Right lobe of liver (tissue), 6 donors: Measurements from ENCODE around the gene MDH2. TPM values are rescaled to one million over a fixed set of nuclear protein-coding genes. Genes with fewer than 3 reads are reported as not detected.

ENCODE experiments used
- ATAC-seq, 4 donors: fragments of 200-7000 bp; cut with Tn5 transposase; one replicate each; pipeline ENCODE4 v1.9.1; 2020; ENCODE audit warnings: mild to moderate bottlenecking in 4 of 4, moderate library complexity in 4 of 4
- DNase-seq, 3 donors: peaks; one replicate each; pipeline ENCODE4 v3.0.0-alpha.2; 2020
- H3K27ac ChIP-seq, 3 donors: fragments of 200-600 bp; one replicate each; pipeline ENCODE4 v1.8.0; 2022
- H3K27me3 ChIP-seq, 2 donors: fragments of 200-600 bp; one replicate each; pipeline ENCODE4 v1.8.0; 2022
- H3K36me3 ChIP-seq, 4 donors: fragments of 200-600 bp; sonication (generic) in 1 of 4; one replicate each; pipeline versions ENCODE4 v1.5.1 to v1.8.0; 2017 to 2022; ENCODE audit warnings: control low read depth in 1 of 4
- H3K4me1 ChIP-seq, 4 donors: fragments of 200-600 bp; sonication (generic) in 1 of 4; one replicate each; pipeline versions ENCODE4 v1.5.1 to v1.8.0; 2017 to 2022; ENCODE audit warnings: control low read depth in 1 of 4
- H3K4me3 ChIP-seq, 3 donors: fragments of 200-600 bp; one replicate each; pipeline ENCODE4 v1.8.0; 2022
- H3K9me3 ChIP-seq, 4 donors: fragments of 200-600 bp; sonication (generic) in 1 of 4; one replicate each; pipeline versions ENCODE4 v1.5.1 to v1.8.0; 2017 to 2022; ENCODE audit warnings: control low read depth in 1 of 4
- CTCF ChIP-seq, 4 donors: fragments of 200-600 bp in 3 of 4; fragments of 450-650 bp in 1 of 4; IDR thresholded peaks; one replicate each; pipeline versions ENCODE4 v1.5.1 to v1.8.0; 2016 to 2022; ENCODE audit warnings: antibody characterized with exemption in 4 of 4, mild to moderate bottlenecking in 2 of 4
- POLR2A ChIP-seq: fragments of 450-650 bp; IDR thresholded peaks from one replicate; pipeline ENCODE4 v1.6.1; 2017; ENCODE audit warnings: antibody characterized with exemption, mild to moderate bottlenecking
- WGBS: methylation state at CpG from one replicate; pipeline ENCODE4 v1.1.6; 2018; ENCODE audit warnings: low coverage, low lambda C conversion rate; ENCODE audit not compliant: insufficient coverage; ENCODE audit errors: missing lambda C conversion rate; 5-methylcytosine and 5-hydroxymethylcytosine counted together
- intact Hi-C, 2 donors: fragments of 100-400 bp; cut with DNase I; formaldehyde crosslinking; loops; one replicate each; pipeline versions ENCODE4 v1.11.2 to v1.14.1; 2022
- total RNA-seq, 6 experiments: library from RNA; depleted of rRNA in 2 of 6; stranded (reverse); fragments of >200 nt in 2 of 6; fragmentation: NEBNext Ultra II Directional in 3 of 6; extraction: Animal tissue kit (Norgen Biotek cat#: 25700) in 3 of 6; gene quantifications; one replicate each; pipeline versions ENCODE4 v1.1.0 to v1.2.4, GENCODE V29; 2016 to 2023
- donor health status: DM: no; HTN: yes; CAD: no.
- donor health status: DM: no; HTN: no; CAD: no.
- donor health status: DM: no; HTN: no; CAD: no.
- donor health status: DM: no; HTN: yes; CAD: no.
- donor health status: DM: no; HTN: yes; CAD: no.

Gene MDH2
- total RNA-seq, 6 experiments from 2014 or later = 130 to 178 (median 164) TPM

- no peak for ATAC-seq
- intact Hi-C loops = no loop called here
- Histone ChIP-seq H3K9me3 (no peaks in the 10 kb centered on the region), H3K27ac (no peak overlapping the region), H3K4me3 (no peak overlapping the region), H3K36me3 (peaks cover 0 to 52% (median 35%) of the 10 kb centered on the region in 4 donors), H3K27me3 (no peaks in the 10 kb centered on the region), H3K4me1 (peaks cover 0 to 45% (median 23%) of the 10 kb centered on the region in 4 donors)
- no peak for DNase-seq
- TF ChIP-seq POLR2A = no peak
- TF ChIP-seq CTCF (IDR thresholded peaks at IDR 0.05) = no peak
- WGBS = 100% methylated on average over 1 of the region's 10 CpGs
Measured at GRCh38 chr7:76063114-76063513, 15.2 kb downstream of the MDH2 start.

- no peak overlapping the region for H3K27ac ChIP-seq
- H3K36me3 ChIP-seq = peaks cover 0 to 50% (median 34%) of the 10 kb centered on the region in 4 donors
- H3K9me3 ChIP-seq = no peaks in the 10 kb centered on the region
- 93% methylated on average over 3 of the region's 14 CpGs for whole genome bisulfite sequencing
- ATAC-seq (peak in 2 of 4 donors; percentile 14 to 32), DNase-seq (peak; percentile 63 to 76 (median 67))
- no peak for TF ChIP-seq POLR2A
- no peak for TF ChIP-seq CTCF (IDR thresholded peaks at IDR 0.05)
- H3K4me1 ChIP-seq = peaks cover 0 to 41% (median 21%) of the 10 kb centered on the region in 4 donors
- H3K27me3 ChIP-seq = no peaks in the 10 kb centered on the region
- intact Hi-C loops = no loop called here
- H3K4me3 ChIP-seq = no peak overlapping the region
Measured at GRCh38 chr7:76063525-76063924, 15.6 kb downstream of the MDH2 start.

GRCh38 chr7:76064208-76064970 is 16.5 kb downstream of the MDH2 start:
- intact Hi-C loops = no loop called here
- WGBS = 57% methylated on average over 9 of the region's 24 CpGs
- ATAC-seq (no peak), DNase-seq (no peak)
- H3K9me3 ChIP-seq = no peaks in the 10 kb centered on the region
- no peak for TF ChIP-seq CTCF (IDR thresholded peaks at IDR 0.05)
- peaks cover 0 to 32% (median 16%) of the 10 kb centered on the region in 4 donors for H3K4me1 ChIP-seq
- H3K27me3 ChIP-seq = no peaks in the 10 kb centered on the region
- H3K4me3 ChIP-seq = no peak overlapping the region
- peaks cover 0 to 48% (median 33%) of the 10 kb centered on the region in 4 donors for H3K36me3 ChIP-seq
- no peak overlapping the region for H3K27ac ChIP-seq

- Histone ChIP-seq H3K4me1 (peaks cover 0 to 27% (median 13%) of the 10 kb centered on the region in 4 donors), H3K27me3 (no peaks in the 10 kb centered on the region), H3K27ac (no peak overlapping the region), H3K9me3 (no peaks in the 10 kb centered on the region), H3K4me3 (no peak overlapping the region), H3K36me3 (peaks cover 0 to 42% (median 28%) of the 10 kb centered on the region in 4 donors)
- TF ChIP-seq CTCF (IDR thresholded peaks at IDR 0.05) (no peak), POLR2A (no peak)
- ATAC-seq = no peak
- intact Hi-C loops = no loop called here
- DNase-seq = peak in 1 of 3 donors; percentile 22
- 84% methylated on average over 4 of the region's 14 CpGs for WGBS
Measured at GRCh38 chr7:76065016-76065612, 17.2 kb downstream of the MDH2 start.
